ENCODE results near the gene GTF2F2. TPM values are rescaled to one million over a fixed set of nuclear protein-coding genes. Genes with fewer than 3 reads are reported as not detected.

GTF2F2 gene
- total RNA-seq, 1 experiment from 2014 or later, result 37.8 TPM

DNA sequence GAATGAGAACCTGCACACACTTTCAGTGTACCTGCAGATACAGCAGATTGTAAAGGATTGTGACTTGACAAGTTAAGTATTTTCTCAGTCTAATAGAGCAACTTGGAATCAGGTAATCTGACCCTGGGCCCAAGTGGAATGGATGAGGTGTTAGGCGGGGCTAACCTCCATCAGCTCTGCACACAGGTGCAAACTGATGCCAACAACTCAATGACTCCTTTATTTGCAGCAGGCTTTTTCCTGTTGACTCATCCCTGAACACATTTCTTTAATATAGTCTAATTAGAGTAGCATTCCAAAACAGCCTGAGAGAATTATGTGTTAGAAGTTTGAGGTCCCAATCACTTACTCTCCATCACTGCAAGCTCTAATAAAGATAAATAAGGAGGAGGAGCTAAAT is 171.9 kb downstream of the GTF2F2 start:
- H3K4me1 ChIP-seq (ENCODE audit: insufficient read depth, low read length, poor library complexity, severe bottlenecking), result no peaks in the 10 kb centered on the region
- no peaks in the 10 kb centered on the region for H3K27me3 ChIP-seq (replicated peaks; ENCODE audit: insufficient read depth, low read depth, low read length, poor library complexity)
- no peaks in the 10 kb centered on the region for H3K36me3 ChIP-seq (ENCODE audit: insufficient read depth, low read length, poor library complexity, severe bottlenecking)
- DNase-seq (ENCODE audit: low spot score), result no peak
- POLR2A ChIA-PET (ENCODE audit: low non-redundant PET), result no interaction called here
- intact Hi-C loops (cut with micrococcal nuclease; ENCODE audit: unreplicated experiment), result no loop called here
- no peak for TF ChIP-seq EZH2 (IDR thresholded peaks at IDR 0.05; ENCODE audit: borderline replicate concordance, low read depth, low read length, poor library complexity, severe bottlenecking)
- CTCF ChIA-PET, result interaction anchor here (0.6 kb wide), 1 partner anchor 789 kb away, joined by 4 read pairs; no protein-coding TSS in a partner anchor
- no peak overlapping the region for H3K27ac ChIP-seq (ENCODE audit: low read depth, low read length, poor library complexity, severe bottlenecking)
- no peak overlapping the region for H3K4me3 ChIP-seq (ENCODE audit: low read depth, low read length, poor library complexity, severe bottlenecking)
- no peaks in the 10 kb centered on the region for H3K9me3 ChIP-seq (ENCODE audit: low read depth, low read length, poor library complexity, severe bottlenecking)
- BruUV-seq (replicated peaks), result no TSS peak

DNA sequence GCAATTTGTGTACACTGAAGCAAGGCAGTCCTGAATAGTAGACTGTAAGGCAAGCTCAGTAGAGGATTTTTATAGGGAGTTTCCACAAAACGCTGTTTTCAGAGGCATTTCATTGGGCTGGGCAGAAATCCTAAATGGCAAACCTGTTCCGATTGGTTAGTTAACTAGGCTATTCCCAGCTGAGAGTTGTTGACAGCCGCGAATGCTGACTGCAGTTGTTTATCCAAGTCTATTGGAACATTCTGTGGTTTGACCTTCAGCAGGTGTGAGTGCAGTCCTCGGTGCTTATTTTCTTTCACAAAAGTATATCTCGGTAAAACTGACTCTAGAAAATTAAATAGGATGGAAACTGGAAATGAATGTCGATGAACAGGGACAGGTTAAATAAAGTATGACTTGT is 175.2 kb downstream of the GTF2F2 start:
- H3K4me1 ChIP-seq (ENCODE audit: insufficient read depth, low read length, poor library complexity, severe bottlenecking), result no peaks in the 10 kb centered on the region
- no peak for DNase-seq (ENCODE audit: low spot score)
- no peaks in the 10 kb centered on the region for H3K9me3 ChIP-seq (ENCODE audit: low read depth, low read length, poor library complexity, severe bottlenecking)
- BruUV-seq (replicated peaks), result no TSS peak
- POLR2A ChIA-PET (ENCODE audit: low non-redundant PET), result no interaction called here
- CTCF ChIA-PET, result no interaction called here
- no peaks in the 10 kb centered on the region for H3K27me3 ChIP-seq (replicated peaks; ENCODE audit: insufficient read depth, low read depth, low read length, poor library complexity)
- no peak overlapping the region for H3K27ac ChIP-seq (ENCODE audit: low read depth, low read length, poor library complexity, severe bottlenecking)
- no peak overlapping the region for H3K4me3 ChIP-seq (ENCODE audit: low read depth, low read length, poor library complexity, severe bottlenecking)
- H3K36me3 ChIP-seq (ENCODE audit: insufficient read depth, low read length, poor library complexity, severe bottlenecking), result no peaks in the 10 kb centered on the region
- intact Hi-C loops (cut with micrococcal nuclease; ENCODE audit: unreplicated experiment), result no loop called here
- TF ChIP-seq, protein P1, sequence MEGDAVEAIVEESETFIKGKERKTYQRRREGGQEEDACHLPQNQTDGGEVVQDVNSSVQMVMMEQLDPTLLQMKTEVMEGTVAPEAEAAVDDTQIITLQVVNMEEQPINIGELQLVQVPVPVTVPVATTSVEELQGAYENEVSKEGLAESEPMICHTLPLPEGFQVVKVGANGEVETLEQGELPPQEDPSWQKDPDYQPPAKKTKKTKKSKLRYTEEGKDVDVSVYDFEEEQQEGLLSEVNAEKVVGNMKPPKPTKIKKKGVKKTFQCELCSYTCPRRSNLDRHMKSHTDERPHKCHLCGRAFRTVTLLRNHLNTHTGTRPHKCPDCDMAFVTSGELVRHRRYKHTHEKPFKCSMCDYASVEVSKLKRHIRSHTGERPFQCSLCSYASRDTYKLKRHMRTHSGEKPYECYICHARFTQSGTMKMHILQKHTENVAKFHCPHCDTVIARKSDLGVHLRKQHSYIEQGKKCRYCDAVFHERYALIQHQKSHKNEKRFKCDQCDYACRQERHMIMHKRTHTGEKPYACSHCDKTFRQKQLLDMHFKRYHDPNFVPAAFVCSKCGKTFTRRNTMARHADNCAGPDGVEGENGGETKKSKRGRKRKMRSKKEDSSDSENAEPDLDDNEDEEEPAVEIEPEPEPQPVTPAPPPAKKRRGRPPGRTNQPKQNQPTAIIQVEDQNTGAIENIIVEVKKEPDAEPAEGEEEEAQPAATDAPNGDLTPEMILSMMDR (conservative IDR thresholded peaks at IDR 0.05; ENCODE audit: low read depth, low read length), result no peak
- TF ChIP-seq EZH2 (IDR thresholded peaks at IDR 0.05; ENCODE audit: borderline replicate concordance, low read depth, low read length, poor library complexity, severe bottlenecking), result no peak

GRCh38 chr13:45296259-45296658 is 175.9 kb downstream of the GTF2F2 start:
- no peaks in the 10 kb centered on the region for H3K9me3 ChIP-seq (ENCODE audit: low read depth, low read length, poor library complexity, severe bottlenecking)
- no peaks in the 10 kb centered on the region for H3K36me3 ChIP-seq (ENCODE audit: insufficient read depth, low read length, poor library complexity, severe bottlenecking)
- POLR2A ChIA-PET (ENCODE audit: low non-redundant PET), result no interaction called here
- DNase-seq (ENCODE audit: low spot score), result no peak
- H3K27me3 ChIP-seq (replicated peaks; ENCODE audit: insufficient read depth, low read depth, low read length, poor library complexity), result no peaks in the 10 kb centered on the region
- no peaks in the 10 kb centered on the region for H3K4me1 ChIP-seq (ENCODE audit: insufficient read depth, low read length, poor library complexity, severe bottlenecking)
- intact Hi-C loops (cut with micrococcal nuclease; ENCODE audit: unreplicated experiment), result no loop called here
- no TSS peak for BruUV-seq (replicated peaks)
- CTCF ChIA-PET, result no interaction called here
- TF ChIP-seq, protein P1 (conservative IDR thresholded peaks at IDR 0.05; ENCODE audit: low read depth, low read length), result no peak
- no peak overlapping the region for H3K27ac ChIP-seq (ENCODE audit: low read depth, low read length, poor library complexity, severe bottlenecking)
- no peak overlapping the region for H3K4me3 ChIP-seq (ENCODE audit: low read depth, low read length, poor library complexity, severe bottlenecking)

DNA sequence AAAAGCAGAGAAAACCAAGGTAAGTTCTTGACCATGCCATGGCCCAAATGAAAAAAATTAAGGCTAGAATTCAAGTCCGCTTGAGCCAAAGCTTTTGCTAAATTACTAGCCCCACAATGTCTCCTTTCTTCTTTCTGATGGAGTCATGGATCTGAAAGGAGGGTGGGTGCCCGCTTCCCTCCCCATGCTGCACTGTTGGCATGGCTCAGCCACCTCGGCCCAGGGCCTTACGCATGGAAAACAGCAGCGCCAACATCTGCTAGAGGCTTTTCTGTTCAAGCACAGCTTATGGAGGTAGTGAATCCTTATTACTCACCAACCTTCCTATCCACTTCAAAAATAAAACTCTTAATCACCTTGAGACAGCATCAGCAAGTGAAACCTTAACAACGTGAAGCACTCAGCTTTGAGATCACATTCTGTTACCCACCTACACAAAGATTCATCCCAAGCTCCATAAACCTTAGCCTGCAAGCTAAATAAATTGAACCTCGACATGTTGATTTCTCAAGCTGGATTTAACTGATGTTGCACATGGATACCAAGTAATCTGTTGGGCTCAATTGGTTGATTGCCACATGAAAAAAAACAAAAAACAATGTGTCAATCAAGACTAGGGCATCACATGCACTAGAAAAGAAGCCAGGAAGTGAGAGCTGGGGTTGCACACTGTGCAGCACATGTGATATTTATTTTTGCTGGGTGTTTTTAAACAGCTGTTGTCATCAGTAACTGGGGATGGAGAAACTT is 177.3 kb downstream of the GTF2F2 start:
- ChIA-PET POLR2A (ENCODE audit: low non-redundant PET) (no interaction called here), CTCF (no interaction called here)
- no peaks in the 10 kb centered on the region for H3K36me3 ChIP-seq (ENCODE audit: insufficient read depth, low read length, poor library complexity, severe bottlenecking)
- no peak overlapping the region for H3K4me3 ChIP-seq (ENCODE audit: low read depth, low read length, poor library complexity, severe bottlenecking)
- H3K4me1 ChIP-seq (ENCODE audit: insufficient read depth, low read length, poor library complexity, severe bottlenecking), result no peaks in the 10 kb centered on the region
- no peak for DNase-seq (ENCODE audit: low spot score)
- no TSS peak for BruUV-seq (replicated peaks)
- intact Hi-C loops (cut with micrococcal nuclease; ENCODE audit: unreplicated experiment), result no loop called here
- no peaks in the 10 kb centered on the region for H3K27me3 ChIP-seq (replicated peaks; ENCODE audit: insufficient read depth, low read depth, low read length, poor library complexity)
- no peak for TF ChIP-seq EZH2 (IDR thresholded peaks at IDR 0.05; ENCODE audit: borderline replicate concordance, low read depth, low read length, poor library complexity, severe bottlenecking)
- TF ChIP-seq, protein P1 (conservative IDR thresholded peaks at IDR 0.05; ENCODE audit: low read depth, low read length), result no peak
- H3K27ac ChIP-seq (ENCODE audit: low read depth, low read length, poor library complexity, severe bottlenecking), result no peak overlapping the region
- no peaks in the 10 kb centered on the region for H3K9me3 ChIP-seq (ENCODE audit: low read depth, low read length, poor library complexity, severe bottlenecking)
